GM21423 (cell line): ENCODE results near the gene HOMER3.

Source experiments
- ATAC-seq: cut with Tn5 transposase; IDR thresholded peaks from one replicate; pipeline ENCODE4 v1.9.1; 2021; ENCODE audit warnings: mild to moderate bottlenecking, moderate library complexity; ENCODE audit not compliant: unreplicated experiment

Gene HOMER3

GRCh38 chr19:18940769-18941627 is at the start of gene HOMER3:
HOMER3 (minus strand) TSS chr19:18941217; CDS start chr19:18938982, 2,235 bp downstream.
- no peak for ATAC-seq

GRCh38 chr19:18990128-18990708 is 49.2 kb upstream of the HOMER3 start:
- no peak for ATAC-seq

GRCh38 chr19:18989316-18989715 is 48.3 kb upstream of the HOMER3 start:
- no peak for ATAC-seq

GRCh38 chr19:18987456-18987855 is 46.4 kb upstream of the HOMER3 start:
- no peak for ATAC-seq

- no peak for ATAC-seq
Measured at GRCh38 chr19:18985257-18985656, 44.2 kb upstream of the HOMER3 start.

- ATAC-seq, result no peak
Measured at GRCh38 chr19:18984251-18984650, 43.2 kb upstream of the HOMER3 start.

GRCh38 chr19:18982669-18983068 is 41.7 kb upstream of the HOMER3 start:
- no peak for ATAC-seq

GRCh38 chr19:18980432-18981020 is 39.5 kb upstream of the HOMER3 start:
- no peak for ATAC-seq

GRCh38 chr19:18978616-18979015 is 37.6 kb upstream of the HOMER3 start:
- no peak for ATAC-seq

GRCh38 chr19:18975869-18976268 is 34.9 kb upstream of the HOMER3 start:
- no peak for ATAC-seq

GRCh38 chr19:18975011-18975410 is 34.0 kb upstream of the HOMER3 start:
- ATAC-seq, result no peak

- no peak for ATAC-seq
Measured at GRCh38 chr19:18972851-18973250, 31.8 kb upstream of the HOMER3 start.

- ATAC-seq, result no peak
Measured at GRCh38 chr19:18972301-18972811, 31.3 kb upstream of the HOMER3 start.

GRCh38 chr19:18969931-18970659 is 29.1 kb upstream of the HOMER3 start:
- no peak for ATAC-seq

- ATAC-seq, result no peak
Measured at GRCh38 chr19:18967358-18968146, 26.5 kb upstream of the HOMER3 start.

- ATAC-seq, result no peak
Measured at GRCh38 chr19:18966307-18966706, 25.3 kb upstream of the HOMER3 start.

- no peak for ATAC-seq
Measured at GRCh38 chr19:18964121-18964520, 23.1 kb upstream of the HOMER3 start.

GRCh38 chr19:18961767-18962620 is 21.0 kb upstream of the HOMER3 start:
- no peak for ATAC-seq

- ATAC-seq, result no peak
Measured at GRCh38 chr19:18960370-18960769, 19.4 kb upstream of the HOMER3 start.
